Fibroblast of lung (primary cell): ENCODE results near the gene FIBP. TPM values are rescaled to one million over a fixed set of nuclear protein-coding genes. Genes with fewer than 3 reads are reported as not detected.

Experiments
- DNase-seq, 2 donors: peaks; one replicate each; pipeline versions ENCODE4 v3.0.0 to v3.0.0-alpha.2; 2010; ENCODE audit warnings: low read depth in 2 of 2
- H2AFZ ChIP-seq: 2 replicates; pipeline ENCODE4 v1.5.1; 2012; ENCODE audit warnings: low read length, control low read depth, inconsistent platforms
- H3K27ac ChIP-seq: 2 replicates; pipeline ENCODE4 v1.5.1; 2011; ENCODE audit warnings: low read length, control low read depth; ENCODE audit not compliant: insufficient read depth
- H3K27me3 ChIP-seq: 2 replicates; pipeline ENCODE4 v1.5.1; 2011; ENCODE audit warnings: mild to moderate bottlenecking, low read length; ENCODE audit not compliant: control insufficient read depth, insufficient read depth
- H3K36me3 ChIP-seq: 2 replicates; pipeline ENCODE4 v1.5.1; 2011; ENCODE audit warnings: low read length; ENCODE audit not compliant: control insufficient read depth, insufficient read depth
- H3K4me1 ChIP-seq: 2 replicates; pipeline ENCODE4 v1.5.1; 2011; ENCODE audit warnings: low read length; ENCODE audit not compliant: control insufficient read depth, insufficient read depth; ENCODE audit errors: extremely low read depth
- H3K4me2 ChIP-seq: 2 replicates; pipeline ENCODE4 v1.5.1; 2011; ENCODE audit warnings: low read length, control low read depth; ENCODE audit not compliant: insufficient read depth; ENCODE audit errors: extremely low read depth
- H3K4me3 ChIP-seq, 4 experiments: fragments of 200-600 bp in 1 of 4; sonication (generic) in 1 of 4; replicated peaks in 1 of 4; 2 replicates each; pipeline ENCODE4 v1.5.1; 2011 to 2016; ENCODE audit warnings: low read length in 4 of 4, low read depth in 3 of 4, mild to moderate bottlenecking in 3 of 4, control low read depth in 2 of 4, inconsistent platforms in 1 of 4, mixed read lengths in 1 of 4; ENCODE audit not compliant: insufficient read depth in 1 of 4; ENCODE audit errors: control extremely low read depth in 1 of 4
- H3K79me2 ChIP-seq: 2 replicates; pipeline ENCODE4 v1.5.1; 2012; ENCODE audit warnings: mild to moderate bottlenecking, low read length, inconsistent platforms; ENCODE audit not compliant: control insufficient read depth, insufficient read depth
- H3K9ac ChIP-seq: 2 replicates; pipeline ENCODE4 v1.5.1; 2011; ENCODE audit warnings: mild to moderate bottlenecking, low read length, control low read depth; ENCODE audit not compliant: insufficient read depth
- H3K9me3 ChIP-seq: 2 replicates; pipeline ENCODE4 v1.5.1; 2012; ENCODE audit warnings: low read depth, low read length; ENCODE audit not compliant: control insufficient read depth, insufficient read depth
- H4K20me1 ChIP-seq: 2 replicates; pipeline ENCODE4 v1.5.1; 2011; ENCODE audit warnings: low read length; ENCODE audit not compliant: control insufficient read depth, insufficient read depth; ENCODE audit errors: extremely low read depth
- CTCF ChIP-seq, 2 donors: IDR thresholded peaks in 1 of 2; conservative IDR thresholded peaks in 1 of 2; 1 replicate in 1 of 2; 2 replicates in 1 of 2; pipeline ENCODE4 v1.5.1; 2011 to 2012; ENCODE audit warnings: low read length in 2 of 2, control low read depth in 1 of 2, inconsistent platforms in 1 of 2, low read depth in 1 of 2, mild to moderate bottlenecking in 1 of 2
- EZH2 ChIP-seq: IDR thresholded peaks from 2 replicates; pipeline ENCODE4 v1.5.1; 2012; ENCODE audit warnings: low read length, control low read depth, mild to moderate bottlenecking; ENCODE audit errors: missing control alignments
- polyA plus RNA-seq, 2 donors: library from polyadenylated mRNA; depleted of rRNA in 1 of 2; stranded (reverse) in 1 of 2; unstranded in 1 of 2; fragments of >200 nt; gene quantifications; 2 replicates each; pipeline ENCODE4 v1.2.1, GENCODE V29; 2011 to 2012; ENCODE audit warnings: missing spikeins in 1 of 2
- total RNA-seq: library from RNA; depleted of rRNA; stranded (reverse); fragments of >200 nt; gene quantifications from 2 replicates; pipeline ENCODE4 v1.2.1, GENCODE V29; 2014

FIBP gene
- total and polyA plus RNA-seq, 2 donors (not counting 1 experiment from before 2014, with no cell fraction given): 81.0 to 168 TPM

GRCh38 chr11:65870307-65870658 is 18.0 kb downstream of the FIBP start:
- Histone ChIP-seq H4K20me1 (no peaks in the 10 kb centered on the region), H3K27me3 (no peaks in the 10 kb centered on the region), H2AFZ (no peak overlapping the region), H3K4me3 (no peak overlapping the region), H3K9ac (no peak overlapping the region), H3K36me3 (peaks cover 32% of the 10 kb centered on the region), H3K4me1 (peaks cover 23% of the 10 kb centered on the region), H3K27ac (no peak overlapping the region), H3K4me2 (no peak overlapping the region), H3K79me2 (peaks cover 30% of the 10 kb centered on the region), H3K9me3 (no peaks in the 10 kb centered on the region)
- TF ChIP-seq EZH2 (no peak), CTCF (conservative IDR thresholded peaks at IDR 0.05 in 1 of 2, IDR thresholded peaks at IDR 0.05 in 1 of 2; ENCODE audit: low read depth in 1 of 2, low read length in 2 of 2) (no peak)
- DNase-seq: no peak

DNA sequence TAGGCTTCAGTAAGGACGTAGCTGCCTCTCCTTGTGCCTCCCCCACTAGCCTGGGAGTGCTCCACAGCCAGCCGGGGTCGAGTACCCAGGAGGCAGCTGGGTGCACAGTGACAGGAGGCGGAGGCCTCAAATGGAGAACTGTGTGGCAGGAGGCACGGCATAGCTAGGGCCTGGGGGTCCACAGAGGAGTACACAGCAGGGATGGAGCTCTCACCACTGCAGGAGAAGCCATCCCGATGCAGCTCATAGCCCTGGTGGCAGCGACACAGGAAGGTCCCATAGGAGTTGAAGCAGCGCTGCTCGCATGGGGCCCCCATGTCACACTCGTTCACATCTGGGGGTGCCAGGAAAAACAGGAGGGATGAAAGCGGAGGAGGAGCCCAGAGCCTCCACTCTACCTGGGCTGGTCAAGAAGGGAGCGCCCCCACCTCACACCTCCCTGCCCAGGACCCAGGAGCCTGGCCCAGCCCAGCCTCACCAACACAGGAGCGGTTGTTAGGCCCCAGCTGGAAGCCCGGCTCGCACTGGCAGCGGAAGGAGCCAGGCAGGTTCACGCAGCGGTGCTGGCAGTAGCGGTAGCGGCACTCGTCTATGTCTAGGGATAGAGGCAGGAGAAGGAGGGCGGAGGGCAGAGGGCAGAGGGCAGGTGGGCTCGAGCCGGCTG is 18.5 kb downstream of the FIBP start:
- Histone ChIP-seq H3K4me2 (no peak overlapping the region), H3K36me3 (peaks cover 37% of the 10 kb centered on the region), H3K79me2 (peaks cover 30% of the 10 kb centered on the region), H2AFZ (no peak overlapping the region), H4K20me1 (no peaks in the 10 kb centered on the region), H3K9me3 (no peaks in the 10 kb centered on the region), H3K27ac (no peak overlapping the region), H3K9ac (no peak overlapping the region), H3K4me3 (no peak overlapping the region), H3K4me1 (peaks cover 23% of the 10 kb centered on the region), H3K27me3 (no peaks in the 10 kb centered on the region)
- no peak for DNase-seq
- TF ChIP-seq CTCF (conservative IDR thresholded peaks at IDR 0.05 in 1 of 2, IDR thresholded peaks at IDR 0.05 in 1 of 2; ENCODE audit: low read depth in 1 of 2, low read length in 2 of 2) (no peak), EZH2 (no peak)

GRCh38 chr11:65868907-65869306 is 19.4 kb downstream of the FIBP start:
- H2AFZ ChIP-seq: no peak overlapping the region
- no peak for DNase-seq
- H3K36me3 ChIP-seq: peaks cover 45% of the 10 kb centered on the region
- H3K27me3 ChIP-seq: no peaks in the 10 kb centered on the region
- no peak overlapping the region for H3K4me2 ChIP-seq
- no peak overlapping the region for H3K4me3 ChIP-seq
- H4K20me1 ChIP-seq: no peaks in the 10 kb centered on the region
- TF ChIP-seq CTCF (conservative IDR thresholded peaks at IDR 0.05 in 1 of 2, IDR thresholded peaks at IDR 0.05 in 1 of 2; ENCODE audit: low read depth in 1 of 2, low read length in 2 of 2): no peak
- no peak for TF ChIP-seq EZH2
- H3K9ac ChIP-seq: no peak overlapping the region
- H3K4me1 ChIP-seq: peaks cover 23% of the 10 kb centered on the region
- H3K79me2 ChIP-seq: peaks cover 36% of the 10 kb centered on the region
- no peak overlapping the region for H3K27ac ChIP-seq
- H3K9me3 ChIP-seq: no peaks in the 10 kb centered on the region
